ENCODE data around the gene PON2. TPM values are rescaled to one million over a fixed set of nuclear protein-coding genes. Genes with fewer than 3 reads are reported as not detected.

The PON2 gene
- total RNA-seq, 1 experiment from 2014 or later, result 21.4 TPM

DNA sequence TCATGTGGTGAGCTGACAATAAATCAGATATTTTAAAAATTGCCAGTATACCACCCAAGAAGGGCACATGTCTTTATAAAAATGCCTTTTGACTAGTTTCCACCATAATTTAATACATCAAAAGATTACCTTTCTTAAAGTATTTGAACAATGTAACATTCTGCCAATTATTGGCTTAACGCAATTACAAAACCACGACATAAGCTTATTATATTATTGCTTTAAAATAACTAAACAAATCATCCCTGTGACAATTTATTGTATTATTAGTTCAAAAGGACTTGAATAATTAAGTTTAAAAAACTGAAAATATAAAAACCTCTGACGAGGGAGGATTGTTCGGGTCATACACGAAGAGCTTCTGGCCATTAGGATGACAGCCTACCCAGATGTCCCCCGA, 29.0 kb downstream of the PON2 start:
- Mint-ChIP-seq H3K27ac (no peak overlapping the region), H3K9me3 (no peaks in the 10 kb centered on the region), H3K4me3 (no peak overlapping the region), H3K4me1 (peaks cover 3% of the 10 kb centered on the region; the same call in 1 of the 2 replicates), H3K36me3 (0 out of 2 replicates have a peak, but pooled peaks cover 5% of the 10 kb centered on the region), H3K27me3 (ENCODE audit: low read depth) (no peaks in the 10 kb centered on the region)
- CTCF ChIA-PET, result interaction anchor here (3.7 kb wide), 1 partner anchor 9 kb away, joined by 21 read pairs; the partner anchor contains the start of gene PON3
- no peak for DNase-seq (ENCODE audit: low spot score)
- TF ChIP-seq ATF1 (CRISPR knock-in tag; IDR thresholded peaks at IDR 0.05) (no peak), ZNF263 (CRISPR knock-in tag; IDR thresholded peaks at IDR 0.05; ENCODE audit: low read depth) (no peak), JUN (CRISPR knock-in tag; IDR thresholded peaks at IDR 0.05) (no peak), ZBTB21 (CRISPR knock-in tag; IDR thresholded peaks at IDR 0.05; ENCODE audit: borderline replicate concordance) (no peak)
- TF ChIP-seq, protein P1, sequence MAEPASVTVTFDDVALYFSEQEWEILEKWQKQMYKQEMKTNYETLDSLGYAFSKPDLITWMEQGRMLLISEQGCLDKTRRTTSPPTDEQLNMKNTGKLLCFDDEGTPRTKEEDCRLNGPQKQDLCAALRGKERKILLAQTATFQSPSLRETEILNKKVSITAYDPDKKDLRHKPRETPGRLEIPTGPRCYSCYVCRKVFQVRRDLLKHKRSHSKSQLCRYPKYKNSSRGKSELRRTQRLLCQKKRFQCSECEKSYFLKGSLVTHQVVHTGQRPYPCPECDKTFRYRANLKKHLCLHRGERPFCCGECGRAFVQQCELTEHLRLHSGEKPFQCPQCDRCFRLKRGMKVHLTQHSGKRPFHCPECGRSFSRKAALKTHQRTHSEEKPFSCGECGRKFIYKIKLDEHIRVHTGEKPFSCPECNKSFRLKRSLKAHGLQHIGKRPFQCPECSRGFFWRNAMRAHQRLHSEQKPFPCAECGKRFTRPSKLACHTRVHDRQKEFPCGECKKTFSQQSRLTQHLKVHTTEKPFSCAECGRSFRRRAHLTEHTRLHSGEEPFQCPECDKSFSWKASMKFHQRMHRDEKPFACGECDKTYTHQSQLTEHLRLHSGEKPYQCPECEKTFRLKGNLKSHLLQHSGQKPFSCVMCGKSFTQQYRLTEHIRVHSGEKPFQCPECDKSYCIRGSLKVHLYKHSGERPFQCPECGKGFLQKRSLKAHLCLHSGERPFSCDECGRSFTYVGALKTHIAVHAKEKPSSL (CRISPR knock-in tag; conservative IDR thresholded peaks at IDR 0.05), result no peak
- POLR2A ChIA-PET, result no interaction called here
- no peak for ATAC-seq

DNA sequence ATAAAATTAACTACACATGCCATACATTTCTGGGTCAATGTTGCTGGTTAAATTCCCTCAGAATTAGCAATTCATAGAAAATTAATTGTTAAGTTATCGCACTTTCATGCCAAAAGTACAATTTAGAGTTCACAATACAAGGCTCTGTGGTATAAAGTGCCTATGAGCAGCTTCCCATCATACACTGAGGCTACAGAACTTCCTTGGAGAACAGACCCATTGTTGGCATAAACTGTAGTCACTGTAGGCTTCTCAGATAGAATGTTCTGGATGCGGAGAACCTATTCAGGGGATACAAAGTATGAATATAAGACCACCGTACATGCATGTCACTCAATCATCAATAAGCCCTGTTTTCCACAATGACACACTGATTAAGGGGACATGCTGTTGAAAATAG, 29.6 kb downstream of the PON2 start:
- peaks cover 3% of the 10 kb centered on the region; the same call in 1 of the 2 replicates for H3K4me1 Mint-ChIP-seq
- POLR2A ChIA-PET, result interaction anchor here (0.9 kb wide), 1 partner anchor 9 kb away, joined by 3 read pairs; the partner anchor contains the start of gene PON3
- CTCF ChIA-PET, result interaction anchor here (3.7 kb wide), 1 partner anchor 9 kb away, joined by 21 read pairs; the partner anchor contains the start of gene PON3
- H3K27ac Mint-ChIP-seq, result no peak overlapping the region
- H3K4me3 Mint-ChIP-seq, result no peak overlapping the region
- H3K27me3 Mint-ChIP-seq (ENCODE audit: low read depth), result no peaks in the 10 kb centered on the region
- TF ChIP-seq, protein P2, sequence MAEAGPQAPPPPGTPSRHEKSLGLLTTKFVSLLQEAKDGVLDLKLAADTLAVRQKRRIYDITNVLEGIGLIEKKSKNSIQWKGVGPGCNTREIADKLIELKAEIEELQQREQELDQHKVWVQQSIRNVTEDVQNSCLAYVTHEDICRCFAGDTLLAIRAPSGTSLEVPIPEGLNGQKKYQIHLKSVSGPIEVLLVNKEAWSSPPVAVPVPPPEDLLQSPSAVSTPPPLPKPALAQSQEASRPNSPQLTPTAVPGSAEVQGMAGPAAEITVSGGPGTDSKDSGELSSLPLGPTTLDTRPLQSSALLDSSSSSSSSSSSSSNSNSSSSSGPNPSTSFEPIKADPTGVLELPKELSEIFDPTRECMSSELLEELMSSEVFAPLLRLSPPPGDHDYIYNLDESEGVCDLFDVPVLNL (CRISPR knock-in tag; IDR thresholded peaks at IDR 0.05; ENCODE audit: borderline replicate concordance, low read depth), result no peak
- TF ChIP-seq SMAD3 (CRISPR knock-in tag; IDR thresholded peaks at IDR 0.05; ENCODE audit: borderline replicate concordance), result no peak
- TF ChIP-seq IRF2 (CRISPR knock-in tag; IDR thresholded peaks at IDR 0.05; ENCODE audit: borderline replicate concordance, low read depth), result no peak
- no peak for TF ChIP-seq KAT7 (CRISPR knock-in tag; IDR thresholded peaks at IDR 0.05; ENCODE audit: borderline replicate concordance)
- TF ChIP-seq, protein P3, sequence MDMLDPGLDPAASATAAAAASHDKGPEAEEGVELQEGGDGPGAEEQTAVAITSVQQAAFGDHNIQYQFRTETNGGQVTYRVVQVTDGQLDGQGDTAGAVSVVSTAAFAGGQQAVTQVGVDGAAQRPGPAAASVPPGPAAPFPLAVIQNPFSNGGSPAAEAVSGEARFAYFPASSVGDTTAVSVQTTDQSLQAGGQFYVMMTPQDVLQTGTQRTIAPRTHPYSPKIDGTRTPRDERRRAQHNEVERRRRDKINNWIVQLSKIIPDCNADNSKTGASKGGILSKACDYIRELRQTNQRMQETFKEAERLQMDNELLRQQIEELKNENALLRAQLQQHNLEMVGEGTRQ (CRISPR knock-in tag; IDR thresholded peaks at IDR 0.05), result no peak
- TF ChIP-seq SP1 (CRISPR knock-in tag; conservative IDR thresholded peaks at IDR 0.05), result no peak
- TF ChIP-seq ZBTB21 (CRISPR knock-in tag; IDR thresholded peaks at IDR 0.05; ENCODE audit: borderline replicate concordance), result no peak
- TF ChIP-seq, protein P4, sequence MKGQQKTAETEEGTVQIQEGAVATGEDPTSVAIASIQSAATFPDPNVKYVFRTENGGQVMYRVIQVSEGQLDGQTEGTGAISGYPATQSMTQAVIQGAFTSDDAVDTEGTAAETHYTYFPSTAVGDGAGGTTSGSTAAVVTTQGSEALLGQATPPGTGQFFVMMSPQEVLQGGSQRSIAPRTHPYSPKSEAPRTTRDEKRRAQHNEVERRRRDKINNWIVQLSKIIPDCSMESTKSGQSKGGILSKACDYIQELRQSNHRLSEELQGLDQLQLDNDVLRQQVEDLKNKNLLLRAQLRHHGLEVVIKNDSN (CRISPR knock-in tag; IDR thresholded peaks at IDR 0.05), result no peak
- TF ChIP-seq JUN (CRISPR knock-in tag; IDR thresholded peaks at IDR 0.05), result no peak
- TF ChIP-seq ZNF138 (CRISPR knock-in tag; conservative IDR thresholded peaks at IDR 0.05), result no peak
- TF ChIP-seq, protein P5, sequence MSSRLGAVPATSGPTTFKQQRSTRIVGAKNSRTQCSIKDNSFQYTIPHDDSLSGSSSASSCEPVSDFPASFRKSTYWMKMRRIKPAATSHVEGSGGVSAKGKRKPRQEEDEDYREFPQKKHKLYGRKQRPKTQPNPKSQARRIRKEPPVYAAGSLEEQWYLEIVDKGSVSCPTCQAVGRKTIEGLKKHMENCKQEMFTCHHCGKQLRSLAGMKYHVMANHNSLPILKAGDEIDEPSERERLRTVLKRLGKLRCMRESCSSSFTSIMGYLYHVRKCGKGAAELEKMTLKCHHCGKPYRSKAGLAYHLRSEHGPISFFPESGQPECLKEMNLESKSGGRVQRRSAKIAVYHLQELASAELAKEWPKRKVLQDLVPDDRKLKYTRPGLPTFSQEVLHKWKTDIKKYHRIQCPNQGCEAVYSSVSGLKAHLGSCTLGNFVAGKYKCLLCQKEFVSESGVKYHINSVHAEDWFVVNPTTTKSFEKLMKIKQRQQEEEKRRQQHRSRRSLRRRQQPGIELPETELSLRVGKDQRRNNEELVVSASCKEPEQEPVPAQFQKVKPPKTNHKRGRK (CRISPR knock-in tag; IDR thresholded peaks at IDR 0.05; ENCODE audit: borderline replicate concordance), result no peak
- no peak for TF ChIP-seq FOXK1 (CRISPR knock-in tag; IDR thresholded peaks at IDR 0.05)
- no peak for TF ChIP-seq ATF1 (CRISPR knock-in tag; IDR thresholded peaks at IDR 0.05)
- TF ChIP-seq, protein P1 (CRISPR knock-in tag; conservative IDR thresholded peaks at IDR 0.05), result no peak
- TF ChIP-seq, protein P6, sequence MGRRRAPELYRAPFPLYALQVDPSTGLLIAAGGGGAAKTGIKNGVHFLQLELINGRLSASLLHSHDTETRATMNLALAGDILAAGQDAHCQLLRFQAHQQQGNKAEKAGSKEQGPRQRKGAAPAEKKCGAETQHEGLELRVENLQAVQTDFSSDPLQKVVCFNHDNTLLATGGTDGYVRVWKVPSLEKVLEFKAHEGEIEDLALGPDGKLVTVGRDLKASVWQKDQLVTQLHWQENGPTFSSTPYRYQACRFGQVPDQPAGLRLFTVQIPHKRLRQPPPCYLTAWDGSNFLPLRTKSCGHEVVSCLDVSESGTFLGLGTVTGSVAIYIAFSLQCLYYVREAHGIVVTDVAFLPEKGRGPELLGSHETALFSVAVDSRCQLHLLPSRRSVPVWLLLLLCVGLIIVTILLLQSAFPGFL (CRISPR knock-in tag; IDR thresholded peaks at IDR 0.05; ENCODE audit: borderline replicate concordance), result no peak
- TF ChIP-seq CREB1 (CRISPR knock-in tag; IDR thresholded peaks at IDR 0.05), result no peak
- H3K9me3 Mint-ChIP-seq, result no peaks in the 10 kb centered on the region
- 0 out of 2 replicates have a peak, but pooled peaks cover 5% of the 10 kb centered on the region for H3K36me3 Mint-ChIP-seq
- DNase-seq (ENCODE audit: low spot score), result no peak
- no peak for ATAC-seq
